ENCODE measurements around the gene CDC42EP2.
"Not testable (repeated sequence)": the region's sequence is repeated elsewhere in the genome, so short reads cannot be mapped to it uniquely, and the experiment has no call there.

CDC42EP2 gene

GRCh38 chr11:65321828-65322485, 7.3 kb downstream of the CDC42EP2 start:
- no peak for DNase-seq

DNA sequence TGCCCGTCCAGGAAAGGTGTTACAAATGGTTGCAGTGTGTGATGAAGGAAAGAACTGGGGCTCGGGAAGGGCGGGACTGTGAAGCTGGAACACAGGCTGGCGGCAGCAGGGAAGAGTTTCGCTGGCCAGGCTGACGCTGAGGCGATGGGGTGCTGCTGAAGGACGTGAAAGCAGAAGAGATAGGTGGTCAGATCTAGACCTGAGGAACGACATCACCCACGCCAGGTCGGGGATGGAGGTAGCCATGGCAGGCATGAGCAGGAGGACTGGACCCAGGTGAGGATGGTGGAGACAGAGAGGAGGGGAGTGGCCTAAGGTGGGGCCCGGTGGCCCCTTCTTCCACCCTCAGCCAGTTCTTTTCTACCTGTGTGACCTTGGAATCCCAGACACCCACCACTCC, 9.1 kb downstream of the CDC42EP2 start:
- DNase-seq, result no peak

- no peak for DNase-seq
Measured at GRCh38 chr11:65325435-65325834, 10.8 kb downstream of the CDC42EP2 start.

GRCh38 chr11:65327021-65327420, 12.4 kb downstream of the CDC42EP2 start:
- DNase-seq, result no peak

DNA sequence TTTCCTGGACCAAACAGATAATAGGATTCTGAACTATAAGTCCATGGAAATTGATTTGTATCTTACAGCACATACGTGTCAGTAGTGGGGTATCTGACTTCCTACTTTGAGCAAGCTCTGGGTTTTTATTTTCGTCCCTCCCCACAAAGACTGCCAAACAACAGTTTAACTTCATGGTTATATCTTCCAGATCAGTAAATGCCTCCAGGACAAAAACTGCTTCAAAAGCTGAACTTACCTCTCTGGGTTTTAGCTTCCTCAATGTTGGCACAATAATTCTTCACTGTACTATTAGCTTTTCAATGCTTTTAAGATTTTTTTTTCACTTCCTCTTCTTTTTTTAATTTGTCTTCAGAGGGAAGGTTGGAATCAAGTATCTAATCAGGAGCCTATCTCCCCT, 14.8 kb downstream of the CDC42EP2 start:
- DNase-seq, result no peak

DNA sequence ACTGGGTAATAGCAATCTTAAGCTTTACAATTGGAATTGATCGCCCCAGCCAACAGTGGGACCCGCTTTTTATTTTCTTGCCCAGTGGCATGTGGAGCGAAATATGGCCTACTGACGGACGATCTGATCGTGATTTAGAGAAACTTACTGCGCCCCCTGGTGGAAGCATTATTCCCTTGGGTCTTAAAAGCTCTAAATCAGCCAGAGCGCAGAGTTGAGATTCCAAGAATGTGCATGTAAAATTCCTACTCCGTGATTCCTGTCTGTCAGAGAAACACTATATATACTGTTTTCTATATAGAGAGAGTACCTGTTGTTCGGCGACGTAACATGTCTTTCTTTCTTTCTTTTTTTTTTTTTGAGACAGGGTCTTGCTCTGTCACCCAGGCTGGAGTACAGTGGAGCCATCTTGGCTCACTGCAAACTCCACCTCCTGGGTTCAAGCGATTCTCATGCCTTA, 15.3 kb downstream of the CDC42EP2 start:
- DNase-seq, result no peak

- DNase-seq, result no peak
Measured at GRCh38 chr11:65330544-65330943, 15.9 kb downstream of the CDC42EP2 start.

GRCh38 chr11:65332591-65332990, 17.9 kb downstream of the CDC42EP2 start:
- DNase-seq, result not testable (repeated sequence)

GRCh38 chr11:65334696-65335295, 20.1 kb downstream of the CDC42EP2 start:
- DNase-seq, result no peak

DNA sequence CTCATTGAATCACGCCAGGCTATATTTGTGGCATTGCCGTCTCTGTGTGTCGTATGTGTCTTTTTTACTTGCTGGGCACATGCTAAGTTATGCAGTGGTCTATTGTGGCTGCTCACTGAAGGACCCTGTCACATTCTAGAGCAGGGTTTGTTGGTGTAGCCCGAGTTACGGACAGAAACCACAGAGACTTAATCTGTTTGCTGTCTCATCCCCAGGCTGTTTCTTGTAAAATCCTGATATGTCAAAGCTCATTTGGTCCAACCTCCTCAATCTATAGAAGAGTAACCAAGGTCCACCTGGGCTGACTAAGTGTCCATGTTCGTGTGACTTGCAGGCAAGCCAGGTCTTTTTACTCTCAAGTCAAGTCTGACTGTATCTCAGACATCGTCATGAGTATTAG, 24.0 kb downstream of the CDC42EP2 start:
- DNase-seq, result no peak

GRCh38 chr11:65340226-65340625, 25.6 kb downstream of the CDC42EP2 start:
- no peak for DNase-seq

DNA sequence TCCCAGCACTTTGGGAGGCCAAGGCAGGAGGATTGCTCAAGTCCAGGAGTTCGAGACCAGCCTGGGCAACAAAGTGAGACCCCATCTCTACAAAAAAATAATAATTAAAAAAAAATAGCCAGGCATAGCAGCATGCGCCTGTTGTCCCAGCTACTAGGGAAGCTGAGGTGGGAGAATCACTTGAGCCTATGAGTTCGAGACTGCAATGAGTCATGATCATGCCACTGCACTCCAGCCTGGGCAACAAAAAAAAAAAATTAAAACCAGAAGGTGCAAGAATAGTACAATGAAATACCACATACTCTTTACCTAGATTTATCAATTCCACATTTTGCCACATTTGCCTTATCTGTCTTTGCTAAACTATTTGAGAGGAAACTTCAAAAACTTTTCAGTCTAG, 27.2 kb downstream of the CDC42EP2 start:
- no peak for DNase-seq

DNA sequence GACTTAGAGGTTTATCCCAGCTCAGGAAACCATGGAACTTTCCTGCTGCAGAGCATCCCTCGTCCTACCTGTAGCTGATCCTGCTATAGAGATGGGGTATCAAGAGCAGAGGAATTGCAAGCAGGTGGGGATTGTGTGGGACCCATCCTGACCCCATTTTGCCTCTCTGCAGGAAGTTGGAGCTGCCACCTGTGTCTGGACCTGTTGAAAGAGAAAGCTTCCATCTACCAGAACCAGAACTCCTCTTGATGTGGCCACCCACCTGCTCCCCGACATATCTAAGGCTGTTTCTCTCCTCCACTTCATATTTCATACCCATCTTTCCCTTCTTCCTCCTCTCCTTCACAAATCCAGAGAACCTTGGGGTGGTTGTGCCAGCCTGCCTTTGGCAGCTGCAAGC, 36.8 kb downstream of the CDC42EP2 start:
- no peak for DNase-seq

- DNase-seq, result no peak
Measured at GRCh38 chr11:65352783-65353182, 38.1 kb downstream of the CDC42EP2 start.

- DNase-seq, result no peak
Measured at GRCh38 chr11:65353376-65353775, 38.7 kb downstream of the CDC42EP2 start.

GRCh38 chr11:65353900-65354264, 39.2 kb downstream of the CDC42EP2 start:
- DNase-seq, result no peak

GRCh38 chr11:65354265-65355012, 39.8 kb downstream of the CDC42EP2 start, which contains the start of gene TIGD3:
Gene TIGD3, plus strand, starts transcription at chr11:65354751. Its CDS starts 1,058 bp downstream, at chr11:65355809.
- no peak for DNase-seq

- no peak for DNase-seq
Measured at GRCh38 chr11:65355013-65355775, 40.5 kb downstream of the CDC42EP2 start.

GRCh38 chr11:65355776-65356393, 41.2 kb downstream of the CDC42EP2 start:
- DNase-seq, result no peak

GRCh38 chr11:65356394-65356972, 41.8 kb downstream of the CDC42EP2 start:
- DNase-seq, result no peak

DNA sequence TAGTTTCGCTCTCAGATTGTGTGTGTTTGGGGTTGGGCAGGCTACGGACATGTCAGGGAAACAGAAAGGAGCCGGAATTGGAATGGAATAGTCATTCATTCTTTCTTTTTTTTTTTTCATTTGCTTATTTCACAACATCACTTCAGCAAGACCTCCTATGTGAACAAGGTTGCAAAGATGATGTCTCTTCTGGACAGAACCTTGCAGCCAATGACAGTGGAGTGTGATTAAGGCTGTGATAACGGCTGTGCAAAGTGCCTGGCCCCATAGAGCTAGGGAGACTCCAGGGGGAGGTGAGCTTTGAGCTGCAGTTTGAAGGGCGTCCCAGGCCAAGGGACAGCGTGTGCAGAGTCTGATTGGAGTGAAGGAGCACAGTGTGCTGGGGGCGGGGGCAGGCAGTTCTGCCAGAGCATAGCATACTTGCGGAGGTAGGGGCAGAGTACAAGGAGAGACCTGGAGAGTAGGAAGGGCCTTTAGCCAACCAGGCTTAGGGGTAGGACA, 43.2 kb downstream of the CDC42EP2 start:
- DNase-seq, result no peak

DNA sequence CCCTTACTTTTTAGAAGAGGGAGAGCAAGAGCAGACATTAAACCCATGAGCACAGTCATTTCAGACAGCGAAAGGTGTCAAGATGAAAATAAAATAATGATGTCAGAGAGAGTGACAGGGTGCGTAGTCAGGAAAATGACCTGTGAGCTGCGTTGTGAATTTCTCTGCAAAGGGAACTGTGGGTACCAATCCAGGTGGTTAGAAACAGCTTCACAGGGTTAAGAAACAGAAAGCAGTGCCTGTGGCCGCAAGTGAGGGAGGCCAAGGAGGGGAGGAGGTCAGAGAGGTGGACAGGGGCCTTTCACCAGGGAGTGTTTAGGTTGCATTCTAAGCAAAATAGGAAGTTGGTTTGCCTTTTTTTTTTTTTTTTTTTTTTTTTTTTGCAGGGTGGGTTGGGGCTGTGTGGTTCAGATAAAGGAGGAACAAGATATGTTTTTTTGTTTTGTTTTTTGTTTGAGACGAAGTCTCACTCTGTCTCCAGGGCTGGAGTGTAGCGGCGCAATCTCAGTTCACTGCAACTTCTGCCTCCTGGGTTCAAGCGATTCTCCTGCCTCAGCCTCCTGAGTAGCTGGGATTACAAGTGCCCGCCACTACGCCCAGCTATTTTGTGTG, 47.8 kb downstream of the CDC42EP2 start:
- DNase-seq, result no peak
